GM12878 (cell line): ENCODE results near the gene DNAAF3. TPM values are rescaled to one million over a fixed set of nuclear protein-coding genes. Genes with fewer than 3 reads are reported as not detected.

Source experiments
- ATAC-seq: fragments of 200-7000 bp; cut with Tn5 transposase; 3 replicates; pipeline ENCODE4 v1.9.1; 2020; ENCODE audit warnings: mild to moderate bottlenecking, moderate library complexity
- BruUV-seq: library from RNA; stranded (reverse); fragments of 400-500 nt; replicated peaks from 2 replicates; lab custom pipeline; 2021; lab: Mats Ljungman, UMichigan
- CTCF ChIA-PET: fragments of 300-600 bp; sonication (Branson Sonifier 250); formaldehyde crosslinking; extraction: SDS; loops from one replicate; lab custom pipeline; 2021; ENCODE audit warnings: inconsistent platforms; lab: Yijun Ruan, JAX
- POLR2A ChIA-PET: fragments of 350-600 bp; formaldehyde crosslinking; extraction: SDS; loops from one replicate; lab custom pipeline; 2021; ENCODE audit warnings: inconsistent platforms; lab: Charles Lee
- RAD21 ChIA-PET: fragments of 300-600 bp; sonication (Branson Sonifier 250); formaldehyde crosslinking; loops from one replicate; lab custom pipeline; 2023; ENCODE audit warnings: antibody characterized with exemption; ENCODE audit not compliant: unreplicated experiment; lab: Charles Lee
- SMC1A ChIA-PET: fragments of 300-600 bp; sonication (Branson Sonifier 250); formaldehyde crosslinking; loops from one replicate; lab custom pipeline; 2023; ENCODE audit not compliant: unreplicated experiment, uncharacterized antibody; lab: Charles Lee
- DNase-seq: peaks from one replicate; pipeline ENCODE4 v3.0.0-alpha.2; 2011; ENCODE audit warnings: low read depth, low spot score
- FAIRE-seq: peaks from 3 replicates; lab custom pipeline; 2011; peaks lifted over from hg19 to GRCh38; lab: Jason Lieb, UNC
- H2AFZ ChIP-seq: 2 replicates; pipeline ENCODE4 v1.6.0; 2011; ENCODE audit warnings: low read depth, low read length, control low read depth; ENCODE audit not compliant: control insufficient read depth
- H3K27ac ChIP-seq: 2 replicates; pipeline ENCODE4 v1.5.1; 2011; ENCODE audit warnings: control low read depth; ENCODE audit not compliant: control insufficient read depth, insufficient read depth
- H3K27me3 ChIP-seq, 2 experiments: replicated peaks in 1 of 2; 2 replicates each; pipeline versions ENCODE4 v1.6.0 to v1.6.1; 2011; ENCODE audit warnings: low read length in 1 of 2; ENCODE audit not compliant: control insufficient read depth in 2 of 2, insufficient read depth in 2 of 2
- H3K36me3 ChIP-seq, 2 experiments: 2 replicates each; pipeline ENCODE4 v1.5.1; 2011; ENCODE audit warnings: low read length in 1 of 2; ENCODE audit not compliant: control insufficient read depth in 2 of 2, insufficient read depth in 2 of 2
- H3K4me1 ChIP-seq: 2 replicates; pipeline ENCODE4 v1.6.1; 2011; ENCODE audit warnings: mild to moderate bottlenecking, low read length, moderate library complexity, mixed read lengths; ENCODE audit not compliant: control insufficient read depth, insufficient read depth
- H3K4me2 ChIP-seq: 2 replicates; pipeline ENCODE4 v1.6.0; 2011; ENCODE audit warnings: control low read depth; ENCODE audit not compliant: control insufficient read depth, insufficient read depth
- H3K4me3 ChIP-seq: fragments of 200-600 bp; sonication (generic); 2 replicates; pipeline ENCODE4 v1.5.1; 2016
- H3K79me2 ChIP-seq: 2 replicates; pipeline ENCODE4 v1.6.0; 2011; ENCODE audit warnings: low read length; ENCODE audit not compliant: control insufficient read depth, insufficient read depth
- H3K9ac ChIP-seq: 2 replicates; pipeline ENCODE4 v1.8.0; 2011; ENCODE audit warnings: low read length, control low read depth, mixed read lengths; ENCODE audit not compliant: control insufficient read depth, insufficient read depth
- H3K9me3 ChIP-seq: replicated peaks from 3 replicates; pipeline ENCODE4 v1.5.1; 2011; ENCODE audit warnings: mild to moderate bottlenecking, low read length; ENCODE audit not compliant: control insufficient read depth, insufficient read depth
- H4K20me1 ChIP-seq: 2 replicates; pipeline ENCODE4 v1.6.0; 2011; ENCODE audit not compliant: control insufficient read depth, insufficient read depth
- CEBPZ ChIP-seq: fragments of 150-350 bp; IDR thresholded peaks from 2 replicates; pipeline ENCODE4 v1.6.1; 2016; ENCODE audit warnings: low read depth, low read length
- CUX1 ChIP-seq: IDR thresholded peaks from 2 replicates; pipeline ENCODE4 v1.6.1; 2012; ENCODE audit warnings: improper control_type of control experiment, low read depth, low read length; ENCODE audit not compliant: insufficient replicate concordance
- ESRRA ChIP-seq: IDR thresholded peaks from 2 replicates; pipeline ENCODE4 v1.6.1; 2012; ENCODE audit warnings: mild to moderate bottlenecking, low read length, improper control_type of control experiment
- IKZF2 ChIP-seq, 2 experiments: fragments of 450-650 bp; IDR thresholded peaks; 2 replicates each; pipeline ENCODE4 v1.6.1; 2017; ENCODE audit warnings: mild to moderate bottlenecking in 2 of 2, moderate library complexity in 2 of 2
- NR2C1 ChIP-seq: fragments of 450-650 bp; IDR thresholded peaks from 2 replicates; pipeline ENCODE4 v1.6.1; 2017; ENCODE audit warnings: antibody characterized with exemption, mild to moderate bottlenecking, moderate library complexity
- RUNX3 ChIP-seq: IDR thresholded peaks from 2 replicates; pipeline ENCODE4 v1.6.1; 2012; ENCODE audit warnings: low read length, inconsistent platforms
- SIN3A ChIP-seq: IDR thresholded peaks from 2 replicates; pipeline ENCODE4 v1.6.1; 2012; ENCODE audit warnings: low read depth, low read length, improper control_type of control experiment
- USF2 ChIP-seq: IDR thresholded peaks from 2 replicates; pipeline ENCODE4 v1.6.1; 2011; ENCODE audit warnings: low read depth, low read length, improper control_type of control experiment, borderline replicate concordance
- ZNF24 ChIP-seq: fragments of 450-650 bp; IDR thresholded peaks from 2 replicates; pipeline ENCODE4 v1.6.1; 2017; ENCODE audit warnings: antibody characterized with exemption, mild to moderate bottlenecking
- ZNF687 ChIP-seq: fragments of 450-650 bp; IDR thresholded peaks from 2 replicates; pipeline ENCODE4 v1.6.1; 2017; ENCODE audit warnings: mild to moderate bottlenecking, moderate library complexity
- WGBS: methylation state at CpG from one replicate; pipeline ENCODE4 v1.1.6; 2016; ENCODE audit warnings: low lambda C conversion rate; ENCODE audit not compliant: insufficient replicate concordance, insufficient coverage; ENCODE audit errors: missing lambda C conversion rate; 5-methylcytosine and 5-hydroxymethylcytosine counted together
- in situ Hi-C: fragments of 300-500 bp; cut with MboI; formaldehyde crosslinking; loops from 9 replicates; pipeline ENCODE4 v1.14.3; 2018; ENCODE audit warnings: mixed read lengths
- intact Hi-C: fragments of 100-400 bp; cut with micrococcal nuclease; formaldehyde crosslinking; loops from one replicate; pipeline ENCODE4 v1.14.2; 2022; ENCODE audit not compliant: unreplicated experiment
- polyA plus RNA-seq, 11 experiments: library from polyadenylated mRNA; depleted of rRNA in 4 of 11; unstranded in 6 of 11; stranded (reverse) in 5 of 11; fragments of >200 nt; fragmentation: Nextera tagmentation in 4 of 11; fragmentation: Illumina TruSeq in 1 of 11; extraction: Ambion mirVana in 4 of 11; extraction: Trizol in 1 of 11; gene quantifications; 1 replicate in 1 of 11; 2 replicates in 10 of 11; pipeline versions ENCODE4 v1.2.1 to v1.2.3, GENCODE V29; 2011 to 2016; ENCODE audit warnings: inconsistent platforms in 2 of 11, missing spikeins in 2 of 11, low read depth in 1 of 11
- total RNA-seq, 4 experiments: library from RNA; depleted of rRNA in 3 of 4; stranded (reverse); fragments of >200 nt in 3 of 4; fragmentation: Illumina TruSeq in 1 of 4; extraction: Trizol in 1 of 4; gene quantifications; 2 replicates each; pipeline versions ENCODE4 v1.2.1 to v1.2.3, GENCODE V29; 2013 to 2021

The DNAAF3 gene
- total and polyA plus RNA-seq, 10 of the 15 experiments (the other 5 are each of a cell fraction or from before 2014, with no cell fraction given): not detected

- Histone ChIP-seq H3K36me3 (no peaks in the 10 kb centered on the region), H3K9ac (no peak overlapping the region), H3K4me2 (no peak overlapping the region), H3K4me1 (no peaks in the 10 kb centered on the region), H3K4me3 (no peak overlapping the region), H3K9me3 (no peaks in the 10 kb centered on the region), H4K20me1 (no peaks in the 10 kb centered on the region), H3K27me3 (no peaks in the 10 kb centered on the region), H3K27ac (no peak overlapping the region), H3K79me2 (no peaks in the 10 kb centered on the region), H2AFZ (no peak overlapping the region)
- FAIRE-seq (no peak), DNase-seq (no peak), ATAC-seq (no peak)
- POLR2A ChIA-PET: no interaction called here
- intact Hi-C loops (no loop called here), in situ Hi-C loops (no loop called here)
- CTCF ChIA-PET: no interaction called here
- SMC1A ChIA-PET: no interaction called here
- 10% methylated on average over 8 of the region's 8 CpGs for WGBS
- RAD21 ChIA-PET: no interaction called here
- no TSS peak for BruUV-seq
- TF ChIP-seq USF2 (no peak), RUNX3 (no peak), ESRRA (no peak), NR2C1 (no peak), SIN3A (no peak), ZNF687 (no peak), ZNF24 (no peak), IKZF2 (IDR thresholded peaks at IDR 0.05) (no peak), CUX1 (no peak), CEBPZ (no peak)
These were observed 22.2 kb upstream of the DNAAF3 start for GRCh38 chr19:55188625-55189024.
